ENCODE measurements around the gene ANGPTL5.
A peak's percentile ranks its signal among the peaks of the same experiment; 100 is the strongest.

The ANGPTL5 gene

GRCh38 chr11:101917226-101917625 lies 904 bp upstream of the ANGPTL5 start:
- TF ChIP-seq EZH2 (IDR thresholded peaks at IDR 0.05; ENCODE audit: borderline replicate concordance, low read length) = no peak
- TF ChIP-seq, protein P1, sequence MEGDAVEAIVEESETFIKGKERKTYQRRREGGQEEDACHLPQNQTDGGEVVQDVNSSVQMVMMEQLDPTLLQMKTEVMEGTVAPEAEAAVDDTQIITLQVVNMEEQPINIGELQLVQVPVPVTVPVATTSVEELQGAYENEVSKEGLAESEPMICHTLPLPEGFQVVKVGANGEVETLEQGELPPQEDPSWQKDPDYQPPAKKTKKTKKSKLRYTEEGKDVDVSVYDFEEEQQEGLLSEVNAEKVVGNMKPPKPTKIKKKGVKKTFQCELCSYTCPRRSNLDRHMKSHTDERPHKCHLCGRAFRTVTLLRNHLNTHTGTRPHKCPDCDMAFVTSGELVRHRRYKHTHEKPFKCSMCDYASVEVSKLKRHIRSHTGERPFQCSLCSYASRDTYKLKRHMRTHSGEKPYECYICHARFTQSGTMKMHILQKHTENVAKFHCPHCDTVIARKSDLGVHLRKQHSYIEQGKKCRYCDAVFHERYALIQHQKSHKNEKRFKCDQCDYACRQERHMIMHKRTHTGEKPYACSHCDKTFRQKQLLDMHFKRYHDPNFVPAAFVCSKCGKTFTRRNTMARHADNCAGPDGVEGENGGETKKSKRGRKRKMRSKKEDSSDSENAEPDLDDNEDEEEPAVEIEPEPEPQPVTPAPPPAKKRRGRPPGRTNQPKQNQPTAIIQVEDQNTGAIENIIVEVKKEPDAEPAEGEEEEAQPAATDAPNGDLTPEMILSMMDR (IDR thresholded peaks at IDR 0.05; ENCODE audit: low read length) = no peak
- no peaks in the 10 kb centered on the region for H3K27me3 ChIP-seq (ENCODE audit: insufficient read depth, low read length)

DNA sequence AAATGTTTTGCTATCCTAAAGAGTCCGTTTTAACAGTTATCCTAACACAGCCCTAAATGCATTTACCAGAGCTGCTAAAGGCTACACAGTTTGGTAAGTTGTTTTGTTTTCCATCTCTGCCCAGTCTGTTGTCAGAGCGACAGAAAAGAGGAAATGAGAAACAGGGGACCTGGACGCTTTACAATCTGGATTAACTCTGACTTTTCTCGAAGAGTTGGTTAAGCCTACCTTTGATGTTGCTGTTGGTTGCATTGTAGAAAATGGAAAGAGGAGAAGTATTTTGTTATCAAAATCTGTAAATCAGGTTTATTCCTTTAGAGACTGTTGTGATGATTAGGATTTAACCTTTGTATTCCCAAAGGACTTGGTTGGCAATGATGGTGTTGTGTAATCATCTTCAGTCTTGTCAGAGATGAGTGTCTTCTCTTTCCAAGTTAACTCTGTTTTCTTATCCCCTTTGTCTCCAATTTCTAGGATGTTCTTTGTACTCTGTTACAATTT lies 481 bp downstream of the ANGPTL5 start:
- H3K4me3 ChIP-seq (ENCODE audit: low read depth, low read length, poor library complexity, severe bottlenecking) = peak overlapping the region; percentile 70
- peak overlapping the region; percentile 94 for H3K27ac ChIP-seq (ENCODE audit: low read depth, low read length, poor library complexity, severe bottlenecking)
- no peaks in the 10 kb centered on the region for H3K9me2 ChIP-seq (ENCODE audit: low read depth, low read length)
- TF ChIP-seq EZH2 (IDR thresholded peaks at IDR 0.05; ENCODE audit: borderline replicate concordance, low read length) = no peak
- TF ChIP-seq, protein P1 (IDR thresholded peaks at IDR 0.05; ENCODE audit: low read length) = no peak
- peaks cover 54% of the 10 kb centered on the region for H3K4me1 ChIP-seq (ENCODE audit: insufficient read depth, low read length, severe bottlenecking)
- H3F3A ChIP-seq (ENCODE audit: insufficient read depth, low read length) = no peaks in the 10 kb centered on the region
- H3K9me3 ChIP-seq (ENCODE audit: low read length) = no peaks in the 10 kb centered on the region
- H3K27me3 ChIP-seq (ENCODE audit: insufficient read depth, low read length) = no peaks in the 10 kb centered on the region
- H3K36me3 ChIP-seq (ENCODE audit: insufficient read depth, low read length) = no peaks in the 10 kb centered on the region
- peak overlapping the region; percentile 76 for H3K9ac ChIP-seq (ENCODE audit: low read length)
- H3K79me2 ChIP-seq (ENCODE audit: insufficient read depth, low read length) = 0 out of 2 replicates have a peak, but pooled peaks cover 5% of the 10 kb centered on the region
- no peaks in the 10 kb centered on the region for H4K20me1 ChIP-seq (ENCODE audit: insufficient read depth, low read length)
- peak overlapping the region; percentile 73 for H3K4me2 ChIP-seq (ENCODE audit: low read length)
- no peak overlapping the region for H2AFZ ChIP-seq (ENCODE audit: low read length)

More at GRCh38 chr11:101917226-101917625, 904 bp upstream of the ANGPTL5 start:
- H3K79me2 ChIP-seq (ENCODE audit: insufficient read depth, low read length) = 0 out of 2 replicates have a peak, but pooled peaks cover 5% of the 10 kb centered on the region
- no peak overlapping the region for H3K4me3 ChIP-seq (ENCODE audit: low read depth, low read length, poor library complexity, severe bottlenecking)
- H3K36me3 ChIP-seq (ENCODE audit: insufficient read depth, low read length) = no peaks in the 10 kb centered on the region
- H4K20me1 ChIP-seq (ENCODE audit: insufficient read depth, low read length) = no peaks in the 10 kb centered on the region
- H3K27ac ChIP-seq (ENCODE audit: low read depth, low read length, poor library complexity, severe bottlenecking) = peak overlapping the region; percentile 61
- H3K9me2 ChIP-seq (ENCODE audit: low read depth, low read length) = no peaks in the 10 kb centered on the region
- no peaks in the 10 kb centered on the region for H3K9me3 ChIP-seq (ENCODE audit: low read length)
- H3K4me1 ChIP-seq (ENCODE audit: insufficient read depth, low read length, severe bottlenecking) = peaks cover 54% of the 10 kb centered on the region
- H3K9ac ChIP-seq (ENCODE audit: low read length) = no peak overlapping the region
- no peak overlapping the region for H2AFZ ChIP-seq (ENCODE audit: low read length)
- no peaks in the 10 kb centered on the region for H3F3A ChIP-seq (ENCODE audit: insufficient read depth, low read length)
- H3K4me2 ChIP-seq (ENCODE audit: low read length) = peak overlapping the region; percentile 12; the same call in 1 of the 2 replicates

- peak within 1 kb of the TSS; percentile 70 for H3K4me3 ChIP-seq (ENCODE audit: low read depth, low read length, poor library complexity, severe bottlenecking)
- H3K9me2 ChIP-seq (ENCODE audit: low read depth, low read length) = no peaks in the 10 kb centered on the region
- no peaks in the 10 kb centered on the region for H3F3A ChIP-seq (ENCODE audit: insufficient read depth, low read length)
- H2AFZ ChIP-seq (ENCODE audit: low read length) = peak within 1 kb of the TSS; percentile 9; the same call in 1 of the 2 replicates
- peak within 1 kb of the TSS; percentile 76 for H3K9ac ChIP-seq (ENCODE audit: low read length)
- H3K27me3 ChIP-seq (ENCODE audit: insufficient read depth, low read length) = no peaks in the 10 kb centered on the region
- H3K79me2 ChIP-seq (ENCODE audit: insufficient read depth, low read length) = 0 out of 2 replicates have a peak, but pooled peaks cover 5% of the 10 kb centered on the region
- TF ChIP-seq, protein P1 (IDR thresholded peaks at IDR 0.05; ENCODE audit: low read length) = peak; percentile 46
- no peak for TF ChIP-seq EZH2 (IDR thresholded peaks at IDR 0.05; ENCODE audit: borderline replicate concordance, low read length)
- H3K4me2 ChIP-seq (ENCODE audit: low read length) = peak within 1 kb of the TSS; percentile 73
- H3K4me1 ChIP-seq (ENCODE audit: insufficient read depth, low read length, severe bottlenecking) = peaks cover 50% of the 10 kb centered on the region
- peak within 1 kb of the TSS; percentile 94 for H3K27ac ChIP-seq (ENCODE audit: low read depth, low read length, poor library complexity, severe bottlenecking)
- no peaks in the 10 kb centered on the region for H4K20me1 ChIP-seq (ENCODE audit: insufficient read depth, low read length)
- no peaks in the 10 kb centered on the region for H3K36me3 ChIP-seq (ENCODE audit: insufficient read depth, low read length)
- no peaks in the 10 kb centered on the region for H3K9me3 ChIP-seq (ENCODE audit: low read length)
Observed at GRCh38 chr11:101914738-101915426, 1.4 kb downstream of the ANGPTL5 start, which contains the start of gene CEP126. TSS of gene CEP126 (plus strand) at chr11:101915010. CDS start at chr11:101915285, 275 bp downstream.
